Astrocyte (in vitro differentiated cells and primary cell): Measurements from ENCODE around the gene NOTCH4. TPM values are rescaled to one million over a fixed set of nuclear protein-coding genes. Genes with fewer than 3 reads are reported as not detected.

Experiments
- DNase-seq: peaks from one replicate; pipeline ENCODE4 v3.0.0-alpha.2; 2010; ENCODE audit warnings: low read depth
- FAIRE-seq: peaks from 2 replicates; lab custom pipeline; 2011; peaks lifted over from hg19 to GRCh38; lab: Jason Lieb, UNC
- H2AFZ ChIP-seq: 2 replicates; pipeline ENCODE4 v1.6.0; 2012; ENCODE audit warnings: low read depth, low read length, inconsistent platforms
- H3K27ac ChIP-seq: 2 replicates; pipeline ENCODE4 v1.5.1; 2011; ENCODE audit warnings: low read depth, low read length, inconsistent platforms
- H3K27me3 ChIP-seq: 2 replicates; pipeline ENCODE4 v1.6.0; 2011; ENCODE audit warnings: low read length, inconsistent platforms; ENCODE audit not compliant: insufficient read depth
- H3K36me3 ChIP-seq: 2 replicates; pipeline ENCODE4 v1.5.1; 2011; ENCODE audit warnings: low read length, inconsistent platforms; ENCODE audit not compliant: insufficient read depth
- H3K4me1 ChIP-seq: 2 replicates; pipeline ENCODE4 v1.5.1; 2011; ENCODE audit warnings: low read length, inconsistent platforms; ENCODE audit not compliant: insufficient read depth
- H3K4me2 ChIP-seq: 2 replicates; pipeline ENCODE4 v1.6.0; 2012; ENCODE audit warnings: low read length, inconsistent platforms
- H3K4me3 ChIP-seq: 2 replicates; pipeline ENCODE4 v1.5.1; 2011; ENCODE audit warnings: low read depth, mild to moderate bottlenecking, low read length, inconsistent platforms; ENCODE audit not compliant: insufficient read depth
- H3K79me2 ChIP-seq: 2 replicates; pipeline ENCODE4 v1.6.0; 2012; ENCODE audit warnings: mild to moderate bottlenecking, low read length, inconsistent platforms; ENCODE audit not compliant: insufficient read depth
- H3K9ac ChIP-seq: 2 replicates; pipeline ENCODE4 v1.6.0; 2012; ENCODE audit warnings: mild to moderate bottlenecking, low read length, inconsistent platforms
- H3K9me3 ChIP-seq: 2 replicates; pipeline ENCODE4 v1.5.1; 2012; ENCODE audit warnings: low read depth, mild to moderate bottlenecking, low read length, inconsistent platforms; ENCODE audit not compliant: insufficient read depth
- H4K20me1 ChIP-seq: 2 replicates; pipeline ENCODE4 v1.6.0; 2012; ENCODE audit warnings: low read length, inconsistent platforms; ENCODE audit not compliant: insufficient read depth
- H3K27ac Mint-ChIP-seq: one replicate; pipeline ENCODE4 v1.8.0; 2021; ENCODE audit warnings: mild to moderate bottlenecking, mixed read lengths; ENCODE audit not compliant: unreplicated experiment
- H3K27me3 Mint-ChIP-seq: one replicate; pipeline ENCODE4 v1.8.0; 2021; ENCODE audit warnings: low read depth, mixed read lengths; ENCODE audit not compliant: unreplicated experiment
- H3K36me3 Mint-ChIP-seq: one replicate; pipeline ENCODE4 v1.8.0; 2021; ENCODE audit warnings: low read depth, mixed read lengths; ENCODE audit not compliant: unreplicated experiment
- H3K4me1 Mint-ChIP-seq: one replicate; pipeline ENCODE4 v1.8.0; 2021; ENCODE audit warnings: low read depth, mixed read lengths; ENCODE audit not compliant: unreplicated experiment
- H3K4me3 Mint-ChIP-seq: one replicate; pipeline ENCODE4 v1.8.0; 2021; ENCODE audit warnings: mild to moderate bottlenecking, moderate library complexity, mixed read lengths; ENCODE audit not compliant: unreplicated experiment
- H3K9me3 Mint-ChIP-seq: one replicate; pipeline ENCODE4 v1.8.0; 2021; ENCODE audit warnings: mild to moderate bottlenecking, mixed read lengths; ENCODE audit not compliant: unreplicated experiment
- CTCF ChIP-seq: IDR thresholded peaks from 2 replicates; pipeline ENCODE4 v1.5.1; 2011; ENCODE audit warnings: low read depth, mild to moderate bottlenecking, inconsistent platforms, low read length, moderate library complexity; ENCODE audit not compliant: insufficient read depth
- EZH2 ChIP-seq: IDR thresholded peaks from 2 replicates; pipeline ENCODE4 v1.6.1; 2012; ENCODE audit warnings: mild to moderate bottlenecking, low read length, inconsistent platforms; ENCODE audit not compliant: insufficient read depth
- total RNA-seq: library from RNA; stranded (reverse); gene quantifications from 2 replicates; pipeline ENCODE4 v1.2.1, GENCODE V29; 2021

The NOTCH4 gene
- total RNA-seq, 1 donor from 2014 or later: 0.57 TPM

DNA sequence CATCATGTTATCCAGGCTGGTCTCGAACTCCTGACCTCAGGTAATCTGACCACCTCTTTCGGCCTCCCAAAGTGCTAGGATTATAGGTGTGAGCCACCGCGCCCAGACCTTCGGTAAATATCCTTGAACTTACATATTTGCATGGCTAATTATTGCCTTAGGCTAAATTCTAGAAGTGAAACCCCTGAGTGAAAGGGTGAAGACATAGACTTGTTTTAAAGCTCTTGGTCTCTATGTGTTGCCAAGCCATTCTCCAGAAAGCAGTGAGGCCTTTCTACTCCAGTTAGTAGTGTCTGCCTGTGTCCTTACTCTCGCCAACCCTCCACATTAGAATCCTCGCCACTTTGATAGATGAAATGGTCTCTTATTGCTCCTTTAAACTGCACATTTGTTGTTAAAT lies 2.6 kb upstream of the NOTCH4 start:
- DNase-seq: no peak
- H3K4me3 Mint-ChIP-seq: no peak overlapping the region

DNA sequence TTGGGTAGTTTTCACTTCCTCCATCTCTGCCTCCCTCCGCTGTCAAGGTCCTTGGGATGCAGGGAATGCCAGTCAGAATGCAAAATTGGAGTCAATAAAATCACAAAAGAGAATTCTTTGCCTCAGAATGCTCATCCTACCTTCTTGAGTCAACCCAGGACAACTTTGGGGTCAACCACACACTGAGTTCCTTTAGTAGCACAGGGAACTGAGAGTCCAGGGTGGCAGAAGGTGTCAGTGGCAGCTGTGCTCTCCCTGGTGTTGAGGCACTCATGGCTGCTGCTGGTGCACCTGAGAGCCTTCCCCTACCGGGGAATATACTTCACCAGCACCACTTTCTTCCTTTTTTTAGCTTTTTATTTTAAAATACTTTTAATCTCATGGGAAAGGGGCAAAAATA lies 829 bp upstream of the NOTCH4 start:
- H3K4me3 Mint-ChIP-seq: no peak overlapping the region
- H3K4me3 ChIP-seq: no peak overlapping the region
- no peaks in the 10 kb centered on the region for H3K27me3 ChIP-seq
- no peaks in the 10 kb centered on the region for H3K79me2 ChIP-seq
- H3K27me3 Mint-ChIP-seq: peaks cover 15% of the 10 kb centered on the region
- DNase-seq (no peak), FAIRE-seq (no peak)
- H4K20me1 ChIP-seq: no peaks in the 10 kb centered on the region
- H3K36me3 Mint-ChIP-seq: no peaks in the 10 kb centered on the region
- H3K27ac ChIP-seq: no peak overlapping the region
- H3K4me2 ChIP-seq: no peak overlapping the region
- H3K9me3 ChIP-seq: no peaks in the 10 kb centered on the region
- TF ChIP-seq CTCF (no peak), EZH2 (no peak)
- H3K36me3 ChIP-seq: no peaks in the 10 kb centered on the region
- no peak overlapping the region for H2AFZ ChIP-seq
- no peak overlapping the region for H3K9ac ChIP-seq
- H3K9me3 Mint-ChIP-seq: peaks cover 2% of the 10 kb centered on the region
- H3K4me1 Mint-ChIP-seq: peaks cover 1% of the 10 kb centered on the region
- no peak overlapping the region for H3K27ac Mint-ChIP-seq
- H3K4me1 ChIP-seq: no peaks in the 10 kb centered on the region

More for the DNA sequence above, 2.6 kb upstream of the NOTCH4 start:
- peaks cover 2% of the 10 kb centered on the region for H3K9me3 Mint-ChIP-seq
- peaks cover 1% of the 10 kb centered on the region for H3K4me1 Mint-ChIP-seq
- Histone ChIP-seq H3K9ac (no peak overlapping the region), H3K27ac (no peak overlapping the region), H3K9me3 (no peaks in the 10 kb centered on the region), H4K20me1 (no peaks in the 10 kb centered on the region), H3K4me1 (no peaks in the 10 kb centered on the region), H3K4me3 (no peak overlapping the region), H3K27me3 (no peaks in the 10 kb centered on the region), H3K36me3 (no peaks in the 10 kb centered on the region), H2AFZ (no peak overlapping the region), H3K4me2 (no peak overlapping the region), H3K79me2 (no peaks in the 10 kb centered on the region)
- TF ChIP-seq CTCF: no peak
- TF ChIP-seq EZH2: no peak
- H3K27ac Mint-ChIP-seq: no peak overlapping the region
- no peaks in the 10 kb centered on the region for H3K36me3 Mint-ChIP-seq
- no peak for FAIRE-seq
- peaks cover 6% of the 10 kb centered on the region for H3K27me3 Mint-ChIP-seq

- Histone ChIP-seq H3K4me3 (no peak overlapping the region), H3K79me2 (no peaks in the 10 kb centered on the region), H3K9ac (no peak overlapping the region), H4K20me1 (no peaks in the 10 kb centered on the region), H3K27me3 (no peaks in the 10 kb centered on the region), H3K9me3 (no peaks in the 10 kb centered on the region), H3K27ac (no peak overlapping the region), H2AFZ (no peak overlapping the region), H3K4me2 (no peak overlapping the region), H3K36me3 (no peaks in the 10 kb centered on the region), H3K4me1 (no peaks in the 10 kb centered on the region)
- no peak overlapping the region for H3K4me3 Mint-ChIP-seq
- peaks cover 1% of the 10 kb centered on the region for H3K36me3 Mint-ChIP-seq
- DNase-seq: no peak
- FAIRE-seq: no peak
- H3K4me1 Mint-ChIP-seq: peaks cover 1% of the 10 kb centered on the region
- peaks cover 2% of the 10 kb centered on the region for H3K9me3 Mint-ChIP-seq
- H3K27me3 Mint-ChIP-seq: peaks cover 29% of the 10 kb centered on the region
- TF ChIP-seq CTCF: no peak
- TF ChIP-seq EZH2: no peak
- no peak overlapping the region for H3K27ac Mint-ChIP-seq
Observed at GRCh38 chr6:32222333-32223230, 1.3 kb downstream of the NOTCH4 start.
